ENCODE results near the gene DACT2. TPM values are rescaled to one million over a fixed set of nuclear protein-coding genes. Genes with fewer than 3 reads are reported as not detected.

Gene DACT2
- total RNA-seq, 1 experiment from 2014 or later, result 21.1 TPM

DNA sequence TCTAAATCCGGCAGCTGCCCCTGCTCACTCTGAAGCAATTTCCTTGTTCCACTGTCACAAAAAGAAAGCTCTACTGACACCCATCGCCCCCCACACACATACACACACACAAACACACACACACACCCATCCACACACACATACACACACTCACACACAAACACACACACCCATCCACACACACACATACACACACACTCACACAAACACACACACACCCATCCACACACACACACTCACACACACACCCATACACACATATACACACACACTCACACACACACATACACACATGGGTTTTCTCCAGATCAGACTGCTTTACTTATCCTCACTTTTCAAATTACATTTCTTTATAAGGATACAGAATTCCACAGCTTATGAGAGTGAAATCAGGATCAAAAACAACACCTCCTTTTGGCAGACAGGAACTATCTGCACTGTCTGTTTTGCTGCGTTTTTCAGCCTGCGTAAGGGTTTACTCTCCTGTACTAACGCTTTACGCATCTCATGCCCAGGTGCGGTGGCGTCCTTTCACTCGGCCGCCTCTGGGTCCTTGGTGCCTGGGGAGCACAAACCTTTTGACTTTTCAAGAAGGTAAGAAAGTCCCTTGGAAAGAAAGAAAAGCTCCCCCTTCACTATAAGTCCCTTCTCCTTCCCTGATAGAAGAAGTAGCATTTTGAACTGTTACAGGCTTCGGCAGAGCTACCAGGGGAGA is 8.0 kb downstream of the DACT2 start:
- POLR2A ChIA-PET, result no interaction called here
- H3K27ac Mint-ChIP-seq (ENCODE audit: unreplicated experiment), result no peak overlapping the region
- CTCF ChIA-PET, result interaction anchor here (0.7 kb wide), 1 partner anchor 44 kb away, joined by 4 read pairs; no protein-coding TSS in a partner anchor
- intact Hi-C loops (cut with micrococcal nuclease; ENCODE audit: unreplicated experiment), result no loop called here
- Histone ChIP-seq H3K4me1 (peaks cover 18% of the 10 kb centered on the region), H3K27me3 (replicated peaks; ENCODE audit: control insufficient read depth, insufficient read depth, low read length) (no peaks in the 10 kb centered on the region), H3K4me3 (ENCODE audit: low read depth, low read length) (no peak overlapping the region), H3K36me3 (ENCODE audit: control insufficient read depth, insufficient read depth, low read length) (no peaks in the 10 kb centered on the region), H3K9me3 (no peaks in the 10 kb centered on the region)
- TF ChIP-seq, protein P1, sequence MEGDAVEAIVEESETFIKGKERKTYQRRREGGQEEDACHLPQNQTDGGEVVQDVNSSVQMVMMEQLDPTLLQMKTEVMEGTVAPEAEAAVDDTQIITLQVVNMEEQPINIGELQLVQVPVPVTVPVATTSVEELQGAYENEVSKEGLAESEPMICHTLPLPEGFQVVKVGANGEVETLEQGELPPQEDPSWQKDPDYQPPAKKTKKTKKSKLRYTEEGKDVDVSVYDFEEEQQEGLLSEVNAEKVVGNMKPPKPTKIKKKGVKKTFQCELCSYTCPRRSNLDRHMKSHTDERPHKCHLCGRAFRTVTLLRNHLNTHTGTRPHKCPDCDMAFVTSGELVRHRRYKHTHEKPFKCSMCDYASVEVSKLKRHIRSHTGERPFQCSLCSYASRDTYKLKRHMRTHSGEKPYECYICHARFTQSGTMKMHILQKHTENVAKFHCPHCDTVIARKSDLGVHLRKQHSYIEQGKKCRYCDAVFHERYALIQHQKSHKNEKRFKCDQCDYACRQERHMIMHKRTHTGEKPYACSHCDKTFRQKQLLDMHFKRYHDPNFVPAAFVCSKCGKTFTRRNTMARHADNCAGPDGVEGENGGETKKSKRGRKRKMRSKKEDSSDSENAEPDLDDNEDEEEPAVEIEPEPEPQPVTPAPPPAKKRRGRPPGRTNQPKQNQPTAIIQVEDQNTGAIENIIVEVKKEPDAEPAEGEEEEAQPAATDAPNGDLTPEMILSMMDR (IDR thresholded peaks at IDR 0.05; ENCODE audit: insufficient read depth in 1 of 2, low read depth in 1 of 2, low read length in 1 of 2, severe bottlenecking in 1 of 2, unreplicated experiment in 1 of 2), result no peak
- no peaks in the 10 kb centered on the region for H3K27me3 Mint-ChIP-seq (ENCODE audit: insufficient read depth, unreplicated experiment)
- no peaks in the 10 kb centered on the region for H3K9me3 Mint-ChIP-seq (ENCODE audit: unreplicated experiment)
- H3K4me3 Mint-ChIP-seq (ENCODE audit: unreplicated experiment), result no peak overlapping the region
- BruUV-seq (replicated peaks), result no TSS peak
- DNase-seq, result no peak
- peaks cover 11% of the 10 kb centered on the region for H3K4me1 Mint-ChIP-seq (ENCODE audit: low read depth, unreplicated experiment)
- peaks cover 17% of the 10 kb centered on the region for H3K36me3 Mint-ChIP-seq (ENCODE audit: insufficient read depth, unreplicated experiment)

DNA sequence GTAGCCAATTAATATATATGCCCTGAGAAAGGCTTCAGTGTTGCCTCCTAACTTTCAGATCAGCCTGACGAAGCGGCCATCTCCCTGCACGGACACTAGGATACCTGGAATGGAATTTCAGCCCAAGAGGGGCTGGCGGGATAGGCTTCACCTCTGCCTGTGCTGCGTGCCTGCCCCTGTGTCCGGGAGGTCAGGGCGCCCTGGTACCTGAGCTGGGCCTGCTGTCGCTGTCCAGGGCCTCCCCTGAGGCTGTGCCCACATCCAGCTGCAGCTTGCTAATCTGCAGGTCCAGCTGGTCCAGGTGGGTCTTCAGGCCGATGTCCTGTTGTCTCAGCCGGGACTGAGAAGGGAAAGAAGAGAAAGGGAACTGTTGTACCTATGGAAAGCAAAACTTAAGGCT is 8.6 kb downstream of the DACT2 start:
- H3K36me3 ChIP-seq (ENCODE audit: control insufficient read depth, insufficient read depth, low read length), result no peaks in the 10 kb centered on the region

GRCh38 chr6:168310403-168310802 is 9.2 kb downstream of the DACT2 start:
- no TSS peak for BruUV-seq (replicated peaks)
- Histone ChIP-seq H3K9me3 (no peaks in the 10 kb centered on the region), H3K36me3 (ENCODE audit: control insufficient read depth, insufficient read depth, low read length) (no peaks in the 10 kb centered on the region), H3K27me3 (replicated peaks; ENCODE audit: control insufficient read depth, insufficient read depth, low read length) (no peaks in the 10 kb centered on the region), H3K4me1 (peaks cover 18% of the 10 kb centered on the region), H3K4me3 (ENCODE audit: low read depth, low read length) (no peak overlapping the region)
- TF ChIP-seq, protein P1 (IDR thresholded peaks at IDR 0.05; ENCODE audit: insufficient read depth in 1 of 2, low read depth in 1 of 2, low read length in 1 of 2, severe bottlenecking in 1 of 2, unreplicated experiment in 1 of 2), result no peak
- Mint-ChIP-seq H3K4me3 (ENCODE audit: unreplicated experiment) (no peak overlapping the region), H3K27me3 (ENCODE audit: insufficient read depth, unreplicated experiment) (no peaks in the 10 kb centered on the region), H3K36me3 (ENCODE audit: insufficient read depth, unreplicated experiment) (peaks cover 22% of the 10 kb centered on the region), H3K4me1 (ENCODE audit: low read depth, unreplicated experiment) (peaks cover 11% of the 10 kb centered on the region), H3K9me3 (ENCODE audit: unreplicated experiment) (no peaks in the 10 kb centered on the region), H3K27ac (ENCODE audit: unreplicated experiment) (no peak overlapping the region)
- DNase-seq, result no peak
- CTCF ChIA-PET, result no interaction called here
- POLR2A ChIA-PET, result no interaction called here
- intact Hi-C loops (cut with micrococcal nuclease; ENCODE audit: unreplicated experiment), result no loop called here

More for the DNA sequence above, 8.6 kb downstream of the DACT2 start:
- BruUV-seq (replicated peaks), result no TSS peak
- peaks cover 11% of the 10 kb centered on the region for H3K4me1 Mint-ChIP-seq (ENCODE audit: low read depth, unreplicated experiment)
- no peaks in the 10 kb centered on the region for H3K27me3 Mint-ChIP-seq (ENCODE audit: insufficient read depth, unreplicated experiment)
- H3K4me1 ChIP-seq, result peaks cover 18% of the 10 kb centered on the region
- no peaks in the 10 kb centered on the region for H3K9me3 Mint-ChIP-seq (ENCODE audit: unreplicated experiment)
- TF ChIP-seq, protein P1 (IDR thresholded peaks at IDR 0.05; ENCODE audit: insufficient read depth in 1 of 2, low read depth in 1 of 2, low read length in 1 of 2, severe bottlenecking in 1 of 2, unreplicated experiment in 1 of 2), result no peak
- POLR2A ChIA-PET, result no interaction called here
- no peak overlapping the region for H3K4me3 ChIP-seq (ENCODE audit: low read depth, low read length)
- no peak for DNase-seq
- H3K27ac Mint-ChIP-seq (ENCODE audit: unreplicated experiment), result no peak overlapping the region
- no peak overlapping the region for H3K4me3 Mint-ChIP-seq (ENCODE audit: unreplicated experiment)
- H3K36me3 Mint-ChIP-seq (ENCODE audit: insufficient read depth, unreplicated experiment), result peaks cover 22% of the 10 kb centered on the region
- intact Hi-C loops (cut with micrococcal nuclease; ENCODE audit: unreplicated experiment), result no loop called here
- no peaks in the 10 kb centered on the region for H3K27me3 ChIP-seq (replicated peaks; ENCODE audit: control insufficient read depth, insufficient read depth, low read length)
- H3K9me3 ChIP-seq, result no peaks in the 10 kb centered on the region
- CTCF ChIA-PET, result no interaction called here

All from Caco-2 (cell line).